Trophoblast cell (in vitro differentiated cells and primary cell): ENCODE data around the gene PPP2R2C.

Experiments used
- DNase-seq, 2 donors: peaks; one replicate each; pipeline ENCODE4 v3.0.0-alpha.2; 2016
- H2AFZ ChIP-seq: 2 replicates; pipeline ENCODE4 v1.6.1; 2013; ENCODE audit warnings: low read length, moderate library complexity, mild to moderate bottlenecking; ENCODE audit not compliant: insufficient read depth, poor library complexity
- H2AK5ac ChIP-seq: 2 replicates; pipeline ENCODE4 v1.6.1; 2013; ENCODE audit warnings: mild to moderate bottlenecking, low read length
- H2BK120ac ChIP-seq: 2 replicates; pipeline ENCODE4 v1.6.1; 2013; ENCODE audit warnings: low read length, mild to moderate bottlenecking, moderate library complexity; ENCODE audit not compliant: insufficient read depth, poor library complexity
- H2BK12ac ChIP-seq: 2 replicates; pipeline ENCODE4 v1.6.1; 2013; ENCODE audit warnings: mild to moderate bottlenecking, low read length, moderate library complexity
- H2BK5ac ChIP-seq: 2 replicates; pipeline ENCODE4 v1.6.1; 2013; ENCODE audit warnings: low read length, low read depth, moderate library complexity, mild to moderate bottlenecking; ENCODE audit not compliant: poor library complexity
- H3K14ac ChIP-seq: 2 replicates; pipeline ENCODE4 v1.6.1; 2013; ENCODE audit warnings: mild to moderate bottlenecking, low read length
- H3K18ac ChIP-seq: 2 replicates; pipeline ENCODE4 v1.6.1; 2013; ENCODE audit warnings: mild to moderate bottlenecking, low read length
- H3K23ac ChIP-seq: 2 replicates; pipeline ENCODE4 v1.6.1; 2013; ENCODE audit warnings: low read length
- H3K27ac ChIP-seq: 2 replicates; pipeline ENCODE4 v1.5.1; 2013; ENCODE audit warnings: low read depth, mild to moderate bottlenecking, inconsistent platforms, low read length, moderate library complexity
- H3K27me3 ChIP-seq: 2 replicates; pipeline ENCODE4 v1.6.1; 2013; ENCODE audit warnings: inconsistent platforms, mild to moderate bottlenecking, low read length, moderate library complexity; ENCODE audit not compliant: insufficient read depth
- H3K36me3 ChIP-seq, 2 experiments: 1 replicate in 1 of 2; 2 replicates in 1 of 2; pipeline ENCODE4 v1.6.1; 2013; ENCODE audit warnings: low read length in 2 of 2, mild to moderate bottlenecking in 2 of 2, moderate library complexity in 1 of 2; ENCODE audit not compliant: insufficient read depth in 2 of 2, control insufficient read depth in 1 of 2
- H3K4ac ChIP-seq: 2 replicates; pipeline ENCODE4 v1.6.1; 2013; ENCODE audit warnings: low read depth, mild to moderate bottlenecking, low read length, moderate library complexity
- H3K4me1 ChIP-seq, 2 experiments: 1 replicate in 1 of 2; 2 replicates in 1 of 2; pipeline ENCODE4 v1.6.1; 2013; ENCODE audit warnings: low read length in 2 of 2, mild to moderate bottlenecking in 2 of 2, moderate library complexity in 1 of 2; ENCODE audit not compliant: insufficient read depth in 2 of 2, control insufficient read depth in 1 of 2
- H3K4me2 ChIP-seq: 2 replicates; pipeline ENCODE4 v1.6.1; 2013; ENCODE audit warnings: inconsistent platforms, mild to moderate bottlenecking, low read length, moderate library complexity
- H3K4me3 ChIP-seq: 2 replicates; pipeline ENCODE4 v1.5.1; 2013; ENCODE audit warnings: mild to moderate bottlenecking, low read depth, low read length, inconsistent platforms
- H3K79me1 ChIP-seq: one replicate; pipeline ENCODE4 v1.6.1; 2013; ENCODE audit warnings: low read length
- H3K79me2 ChIP-seq: 2 replicates; pipeline ENCODE4 v1.6.1; 2013; ENCODE audit warnings: low read length, mild to moderate bottlenecking; ENCODE audit not compliant: control insufficient read depth, insufficient read depth, poor library complexity
- H3K9ac ChIP-seq: 2 replicates; pipeline ENCODE4 v1.6.1; 2013; ENCODE audit warnings: mild to moderate bottlenecking, low read length
- H3K9me3 ChIP-seq: 2 replicates; pipeline ENCODE4 v1.6.1; 2013; ENCODE audit warnings: low read depth, mild to moderate bottlenecking, control low read depth, inconsistent platforms, low read length; ENCODE audit not compliant: insufficient read depth
- H4K12ac ChIP-seq: 2 replicates; pipeline ENCODE4 v1.6.1; 2013; ENCODE audit warnings: low read depth, mild to moderate bottlenecking, low read length, moderate library complexity
- H4K8ac ChIP-seq: 2 replicates; pipeline ENCODE4 v1.6.1; 2013; ENCODE audit warnings: low read depth, mild to moderate bottlenecking, low read length, moderate library complexity
- H4K91ac ChIP-seq: one replicate; pipeline ENCODE4 v1.6.1; 2013; ENCODE audit warnings: low read depth, mild to moderate bottlenecking, low read length, moderate library complexity
- WGBS: extraction: QIAGEN DNeasy Blood & Tissue Kit; methylation state at CpG from one replicate; pipeline ENCODE4 v1.1.7; 2013; ENCODE audit warnings: missing lambda C conversion rate; ENCODE audit not compliant: insufficient read length, insufficient coverage; ENCODE audit errors: extremely low coverage; 5-methylcytosine and 5-hydroxymethylcytosine counted together

Gene PPP2R2C

DNA sequence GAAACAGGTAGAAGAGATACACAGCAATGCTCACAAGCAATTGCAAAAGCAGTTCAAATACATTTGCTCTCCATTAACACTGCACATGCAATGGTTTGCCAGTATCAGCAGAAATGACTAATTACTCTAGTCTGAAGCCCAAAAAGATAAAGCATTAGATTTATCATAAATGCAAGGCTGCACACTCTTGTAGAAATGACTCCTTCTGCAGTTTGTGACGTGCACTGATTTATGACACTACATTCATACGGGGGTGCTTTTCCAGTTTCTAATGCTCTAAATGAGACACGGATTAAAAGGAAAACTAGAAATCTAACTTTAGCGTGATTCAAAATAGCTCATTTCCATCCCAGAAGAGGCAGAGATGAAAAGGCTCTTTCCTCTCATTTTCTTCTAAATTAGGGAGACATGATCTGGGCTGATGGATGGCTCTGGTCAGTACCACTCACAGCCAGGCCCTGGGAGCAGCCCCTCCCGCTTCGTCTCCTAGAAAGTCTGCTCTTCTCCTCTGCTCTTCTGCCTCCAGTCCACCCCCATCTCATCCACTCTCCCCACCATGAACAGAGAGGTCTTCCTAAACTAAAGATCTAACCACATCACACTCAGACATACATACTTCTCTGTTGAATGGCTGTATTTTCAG lies 33.2 kb downstream of the PPP2R2C start:
- Histone ChIP-seq H3K23ac (no peak overlapping the region), H3K9me3 (no peaks in the 10 kb centered on the region), H4K12ac (no peak overlapping the region), H3K4me1 (no peaks in the 10 kb centered on the region), H3K79me1 (no peaks in the 10 kb centered on the region), H3K14ac (no peak overlapping the region), H3K4me3 (no peak overlapping the region), H3K36me3 (no peaks in the 10 kb centered on the region), H3K27ac (no peak overlapping the region), H3K79me2 (no peaks in the 10 kb centered on the region), H3K27me3 (no peaks in the 10 kb centered on the region), H4K8ac (no peak overlapping the region), H2BK5ac (no peak overlapping the region), H2AK5ac (no peak overlapping the region), H2BK12ac (no peak overlapping the region), H2BK120ac (no peak overlapping the region), H2AFZ (no peak overlapping the region), H3K18ac (no peak overlapping the region), H4K91ac (no peak overlapping the region), H3K9ac (no peak overlapping the region), H3K4me2 (no peak overlapping the region), H3K4ac (no peak overlapping the region)
- whole genome bisulfite sequencing: no CpG with 5 or more reads among the region's 6 CpGs
- no peak for DNase-seq

- no peak overlapping the region for H4K8ac ChIP-seq
Observed at GRCh38 chr4:6437826-6438238, 34.6 kb downstream of the PPP2R2C start.

GRCh38 chr4:6435010-6435409 lies 37.4 kb downstream of the PPP2R2C start:
- Histone ChIP-seq H3K4me1 (no peaks in the 10 kb centered on the region), H3K9me3 (peaks cover 2% of the 10 kb centered on the region), H2BK120ac (no peak overlapping the region), H3K4ac (no peak overlapping the region), H3K79me1 (no peaks in the 10 kb centered on the region), H2AK5ac (no peak overlapping the region), H3K4me3 (no peak overlapping the region), H2BK5ac (no peak overlapping the region), H3K4me2 (no peak overlapping the region), H2BK12ac (no peak overlapping the region), H3K36me3 (no peaks in the 10 kb centered on the region), H3K14ac (no peak overlapping the region), H3K79me2 (no peaks in the 10 kb centered on the region), H4K91ac (no peak overlapping the region), H3K27ac (no peak overlapping the region), H4K12ac (no peak overlapping the region), H2AFZ (no peak overlapping the region), H3K9ac (no peak overlapping the region), H3K27me3 (no peaks in the 10 kb centered on the region), H4K8ac (no peak overlapping the region), H3K23ac (no peak overlapping the region), H3K18ac (no peak overlapping the region)
- no peak for DNase-seq

More at GRCh38 chr4:6437826-6438238, 34.6 kb downstream of the PPP2R2C start:
- Histone ChIP-seq H2AK5ac (no peak overlapping the region), H3K4me2 (no peak overlapping the region), H3K18ac (no peak overlapping the region), H2BK120ac (no peak overlapping the region), H3K27me3 (no peaks in the 10 kb centered on the region), H2BK12ac (no peak overlapping the region), H4K91ac (no peak overlapping the region), H3K79me1 (no peaks in the 10 kb centered on the region), H3K36me3 (no peaks in the 10 kb centered on the region), H3K23ac (no peak overlapping the region), H3K4ac (no peak overlapping the region), H2BK5ac (no peak overlapping the region), H3K4me1 (no peaks in the 10 kb centered on the region), H3K79me2 (no peaks in the 10 kb centered on the region), H4K12ac (no peak overlapping the region), H3K9ac (no peak overlapping the region), H3K14ac (no peak overlapping the region), H2AFZ (no peak overlapping the region), H3K27ac (no peak overlapping the region), H3K4me3 (no peak overlapping the region), H3K9me3 (no peaks in the 10 kb centered on the region)
- DNase-seq: no peak
- no CpG with 5 or more reads among the region's 5 CpGs for WGBS

- Histone ChIP-seq H2AK5ac (no peak overlapping the region), H2AFZ (no peak overlapping the region), H4K12ac (no peak overlapping the region), H3K79me2 (no peaks in the 10 kb centered on the region), H3K36me3 (no peaks in the 10 kb centered on the region), H2BK5ac (no peak overlapping the region), H3K4ac (no peak overlapping the region), H3K4me2 (no peak overlapping the region), H3K79me1 (no peaks in the 10 kb centered on the region), H3K4me3 (no peak overlapping the region), H2BK120ac (no peak overlapping the region), H3K18ac (no peak overlapping the region), H3K27ac (no peak overlapping the region), H4K91ac (no peak overlapping the region), H3K27me3 (no peaks in the 10 kb centered on the region), H3K23ac (no peak overlapping the region), H3K9ac (no peak overlapping the region), H4K8ac (no peak overlapping the region), H2BK12ac (no peak overlapping the region), H3K9me3 (peaks cover 3% of the 10 kb centered on the region), H3K14ac (no peak overlapping the region), H3K4me1 (no peaks in the 10 kb centered on the region)
- WGBS: no CpG with 5 or more reads among the region's 4 CpGs
- DNase-seq: no peak
Observed at GRCh38 chr4:6430927-6431326, 41.5 kb downstream of the PPP2R2C start.
